AG04449 (cell line): ENCODE measurements around the gene CARD10.
A peak's percentile ranks its signal among the peaks of the same experiment; 100 is the strongest.

ENCODE experiments used
- CTCF ChIA-PET: fragments of 350-600 bp; formaldehyde crosslinking; extraction: SDS; loops from one replicate; lab custom pipeline; 2021; ENCODE audit warnings: antibody characterized with exemption; lab: Yijun Ruan, JAX
- POLR2A ChIA-PET: fragments of 400-600, 350-600 bp; formaldehyde crosslinking; extraction: SDS; loops from one replicate; lab custom pipeline; 2020; ENCODE audit warnings: antibody characterized with exemption, inconsistent platforms; lab: Yijun Ruan, JAX
- DNase-seq: peaks from one replicate; pipeline ENCODE4 v3.0.0-alpha.2; 2010; ENCODE audit warnings: low read depth, low spot score
- H3K4me3 ChIP-seq: 2 replicates; pipeline ENCODE4 v1.5.1; 2011; ENCODE audit warnings: low read depth, mild to moderate bottlenecking, control low read depth, low read length
- CTCF ChIP-seq: IDR thresholded peaks from one replicate; pipeline ENCODE4 v1.5.1; 2011; ENCODE audit warnings: mild to moderate bottlenecking, moderate library complexity, low read length, control low read depth, inconsistent platforms; ENCODE audit not compliant: insufficient read depth; ENCODE audit errors: missing control alignments

CARD10 gene

GRCh38 chr22:37525746-37526350 lies 6.6 kb upstream of the CARD10 start:
- ChIA-PET POLR2A (no interaction called here), CTCF (interaction anchor here (0.6 to 1.6 kb wide), 11 partner anchors 10 to 209 kb away, joined by 3 to 7 read pairs (median 3); no protein-coding TSS in a partner anchor)
- H3K4me3 ChIP-seq = no peak overlapping the region
- no peak for DNase-seq
- TF ChIP-seq CTCF = no peak

- no peak for TF ChIP-seq CTCF
- DNase-seq = peak; percentile 37
- H3K4me3 ChIP-seq = no peak overlapping the region; the same call in 1 of the 2 replicates
- CTCF ChIA-PET = interaction anchor here (0.6 to 1.5 kb wide), 10 partner anchors 9 to 209 kb away, joined by 3 to 6 read pairs (median 3); no protein-coding TSS in a partner anchor
- POLR2A ChIA-PET = interaction anchor here (0.6 kb wide), 1 partner anchor 150 kb away, joined by 3 read pairs; the partner anchor contains the start of gene LGALS1
Observed at GRCh38 chr22:37525073-37525745, 6.0 kb upstream of the CARD10 start.

GRCh38 chr22:37522482-37522881 lies 3.3 kb upstream of the CARD10 start:
- ChIA-PET CTCF (interaction anchor here (1.0 to 1.1 kb wide), 2 partner anchors 50 to 70 kb away, joined by 3 read pairs; no protein-coding TSS in a partner anchor), POLR2A (no interaction called here)
- no peak for TF ChIP-seq CTCF
- DNase-seq = no peak
- H3K4me3 ChIP-seq = no peak overlapping the region

DNA sequence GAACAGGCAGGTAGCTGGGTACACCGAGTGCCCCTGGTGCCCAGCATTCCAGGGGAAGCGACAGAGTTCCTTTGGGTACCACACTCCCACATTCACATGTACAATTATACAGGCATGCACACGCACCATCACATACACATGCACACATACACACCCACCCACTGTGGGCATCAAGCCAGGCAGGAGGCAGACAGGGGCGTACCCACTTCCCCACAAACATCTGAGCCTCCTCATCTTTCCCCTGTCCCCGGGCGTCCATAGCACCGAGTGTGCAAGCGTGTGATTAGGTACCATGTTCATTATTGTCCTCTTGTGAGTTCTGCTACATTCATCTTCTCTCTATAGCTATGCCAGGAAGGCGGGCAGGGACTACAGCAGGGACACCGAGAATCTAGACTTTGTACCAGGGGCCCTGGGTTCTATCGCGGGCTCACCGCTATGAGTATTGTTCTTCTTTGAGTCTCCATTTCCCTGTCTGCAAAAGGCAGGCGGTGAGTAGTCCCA lies 2.1 kb upstream of the CARD10 start:
- TF ChIP-seq CTCF = no peak
- CTCF ChIA-PET = interaction anchor here (0.8 to 1.0 kb wide), 3 partner anchors 17 to 92 kb away, joined by 3 read pairs; no protein-coding TSS in a partner anchor
- no peak for DNase-seq
- POLR2A ChIA-PET = no interaction called here
- no peak overlapping the region for H3K4me3 ChIP-seq

- DNase-seq = no peak
- CTCF ChIA-PET = interaction anchor here (0.8 kb wide), 2 partner anchors 18 to 91 kb away, joined by 3 read pairs; no protein-coding TSS in a partner anchor
- TF ChIP-seq CTCF = no peak
- POLR2A ChIA-PET = no interaction called here
- no peak overlapping the region for H3K4me3 ChIP-seq
Observed at GRCh38 chr22:37520776-37521191, 1.6 kb upstream of the CARD10 start.
